GM18498 (cell line): ENCODE results near the gene CDAN1.
"Not testable (repeated sequence)": the region's sequence is repeated elsewhere in the genome, so short reads cannot be mapped to it uniquely, and the experiment has no call there.

Experiments used
- ATAC-seq: cut with Tn5 transposase; IDR thresholded peaks from one replicate; pipeline ENCODE4 v1.9.1; 2021; ENCODE audit warnings: mild to moderate bottlenecking, moderate library complexity; ENCODE audit not compliant: unreplicated experiment

CDAN1 gene, protein sequence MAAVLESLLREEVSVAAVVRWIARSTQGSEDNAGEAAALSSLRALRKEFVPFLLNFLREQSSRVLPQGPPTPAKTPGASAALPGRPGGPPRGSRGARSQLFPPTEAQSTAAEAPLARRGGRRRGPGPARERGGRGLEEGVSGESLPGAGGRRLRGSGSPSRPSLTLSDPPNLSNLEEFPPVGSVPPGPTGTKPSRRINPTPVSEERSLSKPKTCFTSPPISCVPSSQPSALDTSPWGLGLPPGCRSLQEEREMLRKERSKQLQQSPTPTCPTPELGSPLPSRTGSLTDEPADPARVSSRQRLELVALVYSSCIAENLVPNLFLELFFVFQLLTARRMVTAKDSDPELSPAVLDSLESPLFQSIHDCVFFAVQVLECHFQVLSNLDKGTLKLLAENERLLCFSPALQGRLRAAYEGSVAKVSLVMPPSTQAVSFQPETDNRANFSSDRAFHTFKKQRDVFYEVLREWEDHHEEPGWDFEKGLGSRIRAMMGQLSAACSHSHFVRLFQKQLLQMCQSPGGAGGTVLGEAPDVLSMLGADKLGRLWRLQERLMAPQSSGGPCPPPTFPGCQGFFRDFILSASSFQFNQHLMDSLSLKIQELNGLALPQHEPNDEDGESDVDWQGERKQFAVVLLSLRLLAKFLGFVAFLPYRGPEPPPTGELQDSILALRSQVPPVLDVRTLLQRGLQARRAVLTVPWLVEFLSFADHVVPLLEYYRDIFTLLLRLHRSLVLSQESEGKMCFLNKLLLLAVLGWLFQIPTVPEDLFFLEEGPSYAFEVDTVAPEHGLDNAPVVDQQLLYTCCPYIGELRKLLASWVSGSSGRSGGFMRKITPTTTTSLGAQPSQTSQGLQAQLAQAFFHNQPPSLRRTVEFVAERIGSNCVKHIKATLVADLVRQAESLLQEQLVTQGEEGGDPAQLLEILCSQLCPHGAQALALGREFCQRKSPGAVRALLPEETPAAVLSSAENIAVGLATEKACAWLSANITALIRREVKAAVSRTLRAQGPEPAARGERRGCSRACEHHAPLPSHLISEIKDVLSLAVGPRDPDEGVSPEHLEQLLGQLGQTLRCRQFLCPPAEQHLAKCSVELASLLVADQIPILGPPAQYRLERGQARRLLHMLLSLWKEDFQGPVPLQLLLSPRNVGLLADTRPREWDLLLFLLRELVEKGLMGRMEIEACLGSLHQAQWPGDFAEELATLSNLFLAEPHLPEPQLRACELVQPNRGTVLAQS

DNA sequence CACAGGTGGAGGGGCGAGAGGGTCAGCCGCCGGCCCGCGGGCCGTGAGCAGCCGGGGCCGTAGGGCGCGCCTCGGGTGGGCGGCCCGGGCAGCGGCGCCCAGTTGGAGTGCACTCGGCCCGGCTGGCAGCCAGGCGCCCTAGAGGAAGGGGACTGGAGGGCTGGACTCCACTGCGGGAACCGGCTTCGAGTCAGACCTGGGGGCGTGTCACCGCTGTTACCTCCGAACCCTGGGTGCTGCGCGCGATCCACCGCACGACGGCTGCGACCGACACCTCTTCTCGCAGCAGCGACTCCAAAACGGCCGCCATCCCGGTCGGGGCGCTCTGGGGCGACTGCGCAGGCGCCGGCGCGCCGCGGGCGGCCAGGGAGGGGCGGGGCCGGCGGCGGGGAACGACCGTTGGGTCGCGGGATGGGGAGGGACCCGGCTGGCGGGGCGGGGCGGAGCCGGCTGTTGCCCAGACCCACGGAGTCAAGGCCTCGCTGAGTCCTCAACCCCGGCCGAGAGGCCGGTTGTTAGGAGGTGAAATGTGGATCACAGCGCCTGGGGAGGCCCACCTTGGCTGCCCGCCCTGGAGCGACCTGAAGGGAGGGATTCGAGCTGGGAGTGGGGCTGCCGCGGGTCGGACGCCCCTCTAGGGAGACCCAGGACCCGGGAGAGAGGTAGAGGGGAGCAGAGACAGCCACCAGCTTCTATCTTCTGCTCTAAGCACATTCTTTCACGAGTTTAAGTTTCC is at the start of gene CDAN1:
CDAN1 (minus strand) TSS at position 336 of the 736 bp plus-strand sequence; CDS start at position 310, 26 bp downstream.
- peak; percentile 90 for ATAC-seq

- ATAC-seq: no peak
Measured at GRCh38 chr15:42785569-42785968, 48.6 kb upstream of the CDAN1 start.

- ATAC-seq: no peak
Measured at GRCh38 chr15:42784705-42785104, 47.8 kb upstream of the CDAN1 start.

DNA sequence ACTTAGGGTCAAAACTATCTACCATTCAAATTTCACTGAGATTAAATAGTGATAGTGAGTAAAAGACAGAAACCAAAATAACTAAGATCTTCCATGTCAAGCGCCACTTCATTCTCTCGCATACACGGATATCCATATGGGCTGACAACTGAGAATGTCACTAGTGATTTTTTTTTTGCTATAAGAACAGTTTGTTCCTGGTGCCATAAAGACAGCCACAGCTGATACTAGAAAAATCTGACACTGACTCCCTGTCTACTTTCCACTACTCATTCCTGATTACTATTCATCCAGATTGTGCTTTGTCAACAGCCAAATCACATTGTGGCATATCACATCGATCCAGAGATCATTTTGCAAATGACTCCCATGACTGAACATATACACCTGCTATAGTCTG is 45.8 kb upstream of the CDAN1 start:
- no peak for ATAC-seq

DNA sequence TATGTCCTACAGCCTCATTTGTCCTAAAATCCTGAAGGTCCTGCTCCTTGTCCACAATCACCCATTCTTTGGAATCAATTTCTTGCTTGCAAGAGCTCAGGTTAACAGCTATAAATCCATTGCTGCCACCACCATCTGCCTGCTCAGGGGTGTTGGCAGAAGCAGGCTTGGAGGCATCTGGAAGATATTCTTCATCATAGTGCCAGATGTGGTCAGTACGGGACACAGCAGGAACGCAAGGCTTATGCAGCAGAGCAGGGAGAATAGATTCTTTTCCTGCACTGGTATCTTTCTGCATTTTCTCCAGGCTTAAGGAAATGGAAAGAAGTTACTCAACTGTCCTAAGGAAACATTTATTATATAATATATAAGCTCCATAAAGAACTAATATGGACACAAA is 38.5 kb upstream of the CDAN1 start:
- no peak for ATAC-seq

GRCh38 chr15:42772901-42773300 is 36.0 kb upstream of the CDAN1 start:
- no peak for ATAC-seq

DNA sequence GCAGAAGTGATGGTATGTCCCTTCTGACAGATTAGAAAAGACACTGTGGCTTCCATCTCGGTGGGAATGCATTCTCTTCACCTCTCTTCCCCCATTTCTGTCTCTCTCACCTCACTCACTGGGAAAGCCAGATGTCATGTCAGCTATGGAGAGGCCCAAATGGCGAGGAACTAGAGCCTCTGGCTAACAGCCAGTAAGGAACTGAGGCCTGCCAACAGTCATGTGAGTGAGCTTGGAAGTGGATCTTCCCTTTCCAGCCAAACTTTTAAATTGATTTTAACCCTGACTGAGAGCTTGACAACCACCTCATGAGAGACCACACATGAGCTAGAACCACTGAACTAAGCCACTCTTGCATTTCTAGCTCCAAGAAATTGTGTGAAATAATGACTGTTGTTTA is 35.2 kb upstream of the CDAN1 start:
- no peak for ATAC-seq

- ATAC-seq: not testable (repeated sequence)
Measured at GRCh38 chr15:42766109-42766508, 29.2 kb upstream of the CDAN1 start.

GRCh38 chr15:42764154-42764731 is 27.3 kb upstream of the CDAN1 start:
- ATAC-seq: not testable (repeated sequence)

DNA sequence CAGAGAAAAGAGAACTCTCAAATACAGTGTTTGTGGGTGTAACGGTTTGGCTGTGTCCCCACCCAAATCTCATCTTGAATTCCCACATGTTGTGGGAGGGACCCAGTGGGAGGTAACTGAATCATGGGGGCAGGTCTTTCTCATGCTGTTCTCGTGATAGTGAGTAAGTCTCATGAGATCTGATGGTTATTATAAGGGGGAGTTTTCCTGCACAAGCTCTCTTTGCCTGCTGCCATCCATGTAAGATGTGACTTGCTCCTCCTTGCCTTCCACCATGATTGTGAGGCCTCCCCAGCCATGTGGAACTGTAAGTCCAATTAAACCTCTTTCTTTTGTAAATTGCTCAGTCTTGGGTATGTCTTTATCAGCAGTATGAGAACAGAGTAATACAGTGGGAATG is 24.9 kb upstream of the CDAN1 start:
- not testable (repeated sequence) for ATAC-seq

DNA sequence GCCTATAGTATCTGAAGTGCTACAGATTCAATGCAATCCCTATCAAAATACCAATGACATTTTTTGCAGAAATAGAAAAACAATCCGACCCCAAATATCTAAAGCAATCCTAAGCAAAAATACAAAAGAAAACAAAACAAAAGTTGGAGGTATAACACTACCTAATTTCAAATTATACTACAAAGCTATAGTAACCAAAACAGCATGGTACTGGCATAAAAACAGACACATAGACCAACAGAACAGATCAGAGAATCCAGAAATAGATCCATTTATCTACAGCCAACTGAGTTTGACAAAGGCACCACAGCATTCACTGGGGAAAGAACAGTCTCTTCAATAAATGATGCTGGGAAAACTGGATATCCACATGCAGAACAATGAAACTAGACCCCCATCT is 23.8 kb upstream of the CDAN1 start:
- ATAC-seq: no peak

DNA sequence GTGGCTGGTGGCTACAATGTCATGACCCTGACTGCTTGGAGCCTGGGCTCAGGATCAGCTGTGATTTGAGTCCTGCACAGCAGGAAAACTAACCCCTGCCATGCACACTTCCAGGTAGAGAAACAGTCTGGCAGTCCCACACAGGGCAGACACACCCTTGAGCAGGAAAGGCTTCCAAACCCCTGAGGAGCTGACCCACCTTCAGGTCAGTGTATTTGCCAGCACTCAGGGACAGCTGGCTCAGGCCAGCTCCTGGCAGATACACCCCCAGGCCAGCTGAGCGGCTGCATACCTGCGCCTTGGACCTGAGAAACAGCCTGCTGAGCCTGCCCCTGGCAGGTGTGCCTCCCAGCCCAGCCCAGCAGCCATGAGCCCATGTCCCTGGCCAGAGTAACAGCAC is 22.2 kb upstream of the CDAN1 start:
- no peak for ATAC-seq

DNA sequence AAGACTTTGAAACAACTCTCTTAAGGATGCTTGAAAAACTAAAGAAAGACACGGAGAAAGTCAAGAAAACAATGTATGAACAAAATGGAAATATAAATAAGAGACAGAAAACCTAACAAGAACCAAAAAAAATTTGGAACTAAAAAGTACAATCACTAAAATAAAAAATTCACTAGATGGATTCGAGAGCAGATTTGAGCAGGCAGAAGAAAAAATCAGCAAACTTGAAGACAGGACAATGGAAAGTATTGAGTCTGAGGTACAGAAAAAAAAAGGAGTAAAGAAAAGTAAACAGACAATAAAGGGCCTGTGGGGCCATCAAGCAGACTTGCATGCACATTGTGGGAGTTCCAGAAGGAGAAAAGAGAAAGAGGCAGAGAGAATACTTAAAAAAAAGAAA is 13.4 kb upstream of the CDAN1 start:
- no peak for ATAC-seq

- no peak for ATAC-seq
Measured at GRCh38 chr15:42749266-42749665, 12.3 kb upstream of the CDAN1 start.

GRCh38 chr15:42744195-42744594 is 7.3 kb upstream of the CDAN1 start:
- ATAC-seq: no peak

DNA sequence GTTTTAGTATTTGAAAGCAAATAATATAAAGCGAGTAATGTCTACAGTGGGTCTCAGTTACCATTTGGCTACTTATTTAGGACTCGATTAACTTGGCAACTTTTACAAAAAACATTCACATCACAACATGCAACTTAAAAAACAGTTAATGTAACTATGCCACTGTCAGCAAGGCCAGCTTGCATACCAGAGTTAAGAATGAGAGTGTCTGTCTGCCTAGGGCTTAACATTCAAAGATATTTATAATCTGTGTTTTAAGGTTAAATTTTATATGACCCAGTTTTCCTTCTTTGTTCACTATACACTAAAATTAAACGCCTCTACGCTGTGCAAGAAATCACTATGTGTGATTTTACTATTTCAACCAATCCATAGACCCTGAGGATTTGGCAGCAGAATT is 5.2 kb upstream of the CDAN1 start:
- no peak for ATAC-seq

- no peak for ATAC-seq
Measured at GRCh38 chr15:42741710-42742109, 4.8 kb upstream of the CDAN1 start.

- no peak for ATAC-seq
Measured at GRCh38 chr15:42737529-42738328, 801 bp upstream of the CDAN1 start.

DNA sequence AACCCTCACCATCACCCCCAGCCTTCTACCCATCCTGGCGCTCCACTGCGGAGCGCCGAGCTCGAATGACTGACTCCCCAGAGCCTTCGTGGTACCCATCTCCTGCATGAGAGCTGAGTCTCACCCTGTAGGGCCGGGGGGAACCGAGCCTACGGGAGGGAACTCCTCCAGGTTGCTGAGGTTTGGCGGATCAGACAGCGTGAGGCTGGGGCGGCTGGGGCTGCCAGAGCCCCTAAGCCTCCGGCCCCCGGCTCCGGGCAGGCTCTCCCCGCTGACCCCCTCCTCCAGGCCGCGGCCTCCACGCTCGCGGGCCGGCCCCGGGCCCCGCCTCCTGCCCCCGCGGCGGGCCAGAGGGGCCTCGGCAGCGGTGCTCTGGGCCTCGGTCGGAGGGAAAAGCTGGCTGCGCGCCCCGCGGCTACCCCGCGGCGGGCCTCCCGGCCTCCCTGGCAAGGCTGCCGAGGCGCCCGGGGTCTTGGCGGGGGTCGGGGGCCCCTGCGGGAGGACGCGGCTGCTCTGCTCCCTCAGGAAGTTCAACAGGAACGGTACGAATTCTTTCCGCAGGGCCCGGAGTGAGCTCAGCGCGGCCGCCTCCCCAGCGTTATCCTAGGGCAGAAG is 643 bp downstream of the CDAN1 start:
- peak; percentile 42 for ATAC-seq
